ENCODE measurements around the gene IPCEF1. TPM values are rescaled to one million over a fixed set of nuclear protein-coding genes. Genes with fewer than 3 reads are reported as not detected.

The IPCEF1 gene
- total and polyA plus RNA-seq, 4 donors, result 0.46 to 2.8 (median 1.3) TPM

GRCh38 chr6:154301839-154302752 is 54.5 kb downstream of the IPCEF1 start:
- Histone ChIP-seq H3K27ac (ENCODE audit: low read depth in 1 of 2, low read length in 2 of 2) (no peak overlapping the region), H3K9me3 (ENCODE audit: control insufficient read depth in 4 of 4, low read length in 3 of 4) (no peaks in the 10 kb centered on the region), H3K27me3 (ENCODE audit: control insufficient read depth in 4 of 4, insufficient read depth in 4 of 4, low read length in 3 of 4) (no peaks in the 10 kb centered on the region), H3K9ac (ENCODE audit: low read depth in 1 of 2, low read length in 2 of 2) (no peak overlapping the region), H3K4me3 (ENCODE audit: low read depth in 1 of 3, low read length in 3 of 3) (no peak overlapping the region), H3K36me3 (ENCODE audit: control insufficient read depth in 4 of 4, insufficient read depth in 3 of 4, low read depth in 1 of 4, low read length in 3 of 4) (no peaks in the 10 kb centered on the region), H3K4me1 (ENCODE audit: control insufficient read depth in 4 of 4, insufficient read depth in 4 of 4, low read length in 3 of 4) (peaks cover 0 to 5% (median 4%) of the 10 kb centered on the region in 4 donors)
- no peak for DNase-seq (ENCODE audit: low spot score)
- 88% methylated on average over 10 of the region's 10 CpGs for WGBS
- no peak for TF ChIP-seq EGR1 (IDR thresholded peaks at IDR 0.05; ENCODE audit: low read depth in 2 of 2)
- TF ChIP-seq JUND (IDR thresholded peaks at IDR 0.05), result no peak
- TF ChIP-seq SP1 (IDR thresholded peaks at IDR 0.05), result no peak
- no peak for TF ChIP-seq FOXA2 (IDR thresholded peaks at IDR 0.05)
- TF ChIP-seq HNF4G (IDR thresholded peaks at IDR 0.05), result no peak
- TF ChIP-seq RXRA (IDR thresholded peaks at IDR 0.05), result no peak
- TF ChIP-seq GABPA (IDR thresholded peaks at IDR 0.05 in 1 of 2, conservative IDR thresholded peaks at IDR 0.05 in 1 of 2), result no peak
- no peak for TF ChIP-seq REST (IDR thresholded peaks at IDR 0.05)
- no peak for TF ChIP-seq YY1 (IDR thresholded peaks at IDR 0.05)
- TF ChIP-seq TAF1 (conservative IDR thresholded peaks at IDR 0.05), result no peak
- TF ChIP-seq, protein P1, sequence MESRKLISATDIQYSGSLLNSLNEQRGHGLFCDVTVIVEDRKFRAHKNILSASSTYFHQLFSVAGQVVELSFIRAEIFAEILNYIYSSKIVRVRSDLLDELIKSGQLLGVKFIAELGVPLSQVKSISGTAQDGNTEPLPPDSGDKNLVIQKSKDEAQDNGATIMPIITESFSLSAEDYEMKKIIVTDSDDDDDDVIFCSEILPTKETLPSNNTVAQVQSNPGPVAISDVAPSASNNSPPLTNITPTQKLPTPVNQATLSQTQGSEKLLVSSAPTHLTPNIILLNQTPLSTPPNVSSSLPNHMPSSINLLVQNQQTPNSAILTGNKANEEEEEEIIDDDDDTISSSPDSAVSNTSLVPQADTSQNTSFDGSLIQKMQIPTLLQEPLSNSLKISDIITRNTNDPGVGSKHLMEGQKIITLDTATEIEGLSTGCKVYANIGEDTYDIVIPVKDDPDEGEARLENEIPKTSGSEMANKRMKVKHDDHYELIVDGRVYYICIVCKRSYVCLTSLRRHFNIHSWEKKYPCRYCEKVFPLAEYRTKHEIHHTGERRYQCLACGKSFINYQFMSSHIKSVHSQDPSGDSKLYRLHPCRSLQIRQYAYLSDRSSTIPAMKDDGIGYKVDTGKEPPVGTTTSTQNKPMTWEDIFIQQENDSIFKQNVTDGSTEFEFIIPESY (IDR thresholded peaks at IDR 0.05), result no peak
- no peak for TF ChIP-seq FOXA1 (IDR thresholded peaks at IDR 0.05)
- TF ChIP-seq, protein P2, sequence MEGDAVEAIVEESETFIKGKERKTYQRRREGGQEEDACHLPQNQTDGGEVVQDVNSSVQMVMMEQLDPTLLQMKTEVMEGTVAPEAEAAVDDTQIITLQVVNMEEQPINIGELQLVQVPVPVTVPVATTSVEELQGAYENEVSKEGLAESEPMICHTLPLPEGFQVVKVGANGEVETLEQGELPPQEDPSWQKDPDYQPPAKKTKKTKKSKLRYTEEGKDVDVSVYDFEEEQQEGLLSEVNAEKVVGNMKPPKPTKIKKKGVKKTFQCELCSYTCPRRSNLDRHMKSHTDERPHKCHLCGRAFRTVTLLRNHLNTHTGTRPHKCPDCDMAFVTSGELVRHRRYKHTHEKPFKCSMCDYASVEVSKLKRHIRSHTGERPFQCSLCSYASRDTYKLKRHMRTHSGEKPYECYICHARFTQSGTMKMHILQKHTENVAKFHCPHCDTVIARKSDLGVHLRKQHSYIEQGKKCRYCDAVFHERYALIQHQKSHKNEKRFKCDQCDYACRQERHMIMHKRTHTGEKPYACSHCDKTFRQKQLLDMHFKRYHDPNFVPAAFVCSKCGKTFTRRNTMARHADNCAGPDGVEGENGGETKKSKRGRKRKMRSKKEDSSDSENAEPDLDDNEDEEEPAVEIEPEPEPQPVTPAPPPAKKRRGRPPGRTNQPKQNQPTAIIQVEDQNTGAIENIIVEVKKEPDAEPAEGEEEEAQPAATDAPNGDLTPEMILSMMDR (IDR thresholded peaks at IDR 0.05; ENCODE audit: low read depth, low read length, missing input control), result no peak

DNA sequence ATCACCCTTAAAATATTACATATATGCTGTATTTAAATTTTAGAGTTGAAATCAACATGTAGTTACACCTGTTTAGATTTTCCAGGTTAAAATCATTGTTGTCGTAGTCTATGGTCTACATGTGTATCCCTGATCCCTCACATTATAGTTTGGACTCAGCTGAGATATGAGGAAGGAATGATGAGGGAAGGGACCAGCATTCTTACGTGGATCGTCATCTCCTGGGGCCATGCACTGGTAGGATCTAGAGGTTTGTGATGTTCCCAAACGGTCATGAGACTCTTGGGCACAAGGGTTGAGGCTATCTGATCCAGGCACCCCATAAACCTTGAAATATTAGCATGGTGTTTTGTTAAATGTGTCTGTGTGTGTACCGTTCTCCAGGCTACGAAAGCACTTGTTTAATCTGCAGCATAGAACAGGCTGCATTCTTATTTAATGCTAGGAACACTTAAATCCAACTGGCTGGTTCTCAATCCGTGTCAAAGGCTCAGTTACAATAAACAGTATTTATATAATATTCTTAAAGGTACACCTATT is 55.4 kb downstream of the IPCEF1 start:
- no peak overlapping the region for H3K4me3 ChIP-seq (ENCODE audit: low read depth in 1 of 3, low read length in 3 of 3)
- H3K27me3 ChIP-seq (ENCODE audit: control insufficient read depth in 4 of 4, insufficient read depth in 4 of 4, low read length in 3 of 4), result no peaks in the 10 kb centered on the region
- no peak for DNase-seq (ENCODE audit: low spot score)
- no peak overlapping the region for H3K27ac ChIP-seq (ENCODE audit: low read depth in 1 of 2, low read length in 2 of 2)
- H3K9ac ChIP-seq (ENCODE audit: low read depth in 1 of 2, low read length in 2 of 2), result no peak overlapping the region
- H3K4me1 ChIP-seq (ENCODE audit: control insufficient read depth in 4 of 4, insufficient read depth in 4 of 4, low read length in 3 of 4), result peaks cover 0 to 5% (median 4%) of the 10 kb centered on the region in 4 donors
- 90% methylated on average over 7 of the region's 7 CpGs for WGBS
- H3K9me3 ChIP-seq (ENCODE audit: control insufficient read depth in 4 of 4, low read length in 3 of 4), result no peaks in the 10 kb centered on the region
- no peaks in the 10 kb centered on the region for H3K36me3 ChIP-seq (ENCODE audit: control insufficient read depth in 4 of 4, insufficient read depth in 3 of 4, low read depth in 1 of 4, low read length in 3 of 4)
- TF ChIP-seq SP1 (IDR thresholded peaks at IDR 0.05), result no peak
- TF ChIP-seq, protein P3, sequence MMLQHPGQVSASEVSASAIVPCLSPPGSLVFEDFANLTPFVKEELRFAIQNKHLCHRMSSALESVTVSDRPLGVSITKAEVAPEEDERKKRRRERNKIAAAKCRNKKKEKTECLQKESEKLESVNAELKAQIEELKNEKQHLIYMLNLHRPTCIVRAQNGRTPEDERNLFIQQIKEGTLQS (IDR thresholded peaks at IDR 0.05), result no peak
- no peak for TF ChIP-seq HNF4A (conservative IDR thresholded peaks at IDR 0.05)
- TF ChIP-seq, protein P4, sequence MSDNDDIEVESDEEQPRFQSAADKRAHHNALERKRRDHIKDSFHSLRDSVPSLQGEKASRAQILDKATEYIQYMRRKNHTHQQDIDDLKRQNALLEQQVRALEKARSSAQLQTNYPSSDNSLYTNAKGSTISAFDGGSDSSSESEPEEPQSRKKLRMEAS (IDR thresholded peaks at IDR 0.05), result no peak
- TF ChIP-seq GABPA (IDR thresholded peaks at IDR 0.05 in 1 of 2, conservative IDR thresholded peaks at IDR 0.05 in 1 of 2), result no peak
- no peak for TF ChIP-seq RAD21 (IDR thresholded peaks at IDR 0.05)
- TF ChIP-seq, protein P2 (IDR thresholded peaks at IDR 0.05; ENCODE audit: low read depth, low read length, missing input control), result no peak
- TF ChIP-seq, protein P1 (IDR thresholded peaks at IDR 0.05), result no peak
- no peak for TF ChIP-seq JUND (IDR thresholded peaks at IDR 0.05)
- no peak for TF ChIP-seq NR2F2 (IDR thresholded peaks at IDR 0.05)
- TF ChIP-seq HNF4G (IDR thresholded peaks at IDR 0.05), result no peak
- TF ChIP-seq FOXA2 (IDR thresholded peaks at IDR 0.05), result no peak

All from liver (tissue), 9 donors.